Embryonic facial prominence (tissue), 1 donor: ENCODE data around the gene CALHM6.

ENCODE experiments used
- DNase-seq: peaks from one replicate; pipeline ENCODE4 v3.0.0-alpha.2; 2016; ENCODE audit errors: extremely low spot score

Gene CALHM6

DNA sequence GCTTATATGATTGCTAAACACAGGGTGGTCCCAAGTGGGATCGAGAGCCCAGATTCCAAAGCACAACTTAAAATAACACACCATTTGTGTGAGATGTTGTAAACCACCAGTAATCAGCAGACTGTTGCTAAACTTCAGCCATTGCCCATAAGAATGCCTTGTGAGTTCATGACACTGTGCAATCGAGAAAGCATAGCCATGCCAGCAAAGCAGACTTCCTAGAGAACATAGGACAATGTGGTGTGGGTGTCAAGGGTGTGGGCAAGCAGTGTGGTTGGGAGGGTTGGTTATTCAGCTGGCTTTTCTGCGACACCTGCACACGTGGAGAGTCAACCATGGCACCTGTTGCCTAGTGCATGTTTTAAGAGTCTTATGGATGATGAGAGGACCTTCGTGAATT is 16.1 kb upstream of the CALHM6 start:
- no peak for DNase-seq

DNA sequence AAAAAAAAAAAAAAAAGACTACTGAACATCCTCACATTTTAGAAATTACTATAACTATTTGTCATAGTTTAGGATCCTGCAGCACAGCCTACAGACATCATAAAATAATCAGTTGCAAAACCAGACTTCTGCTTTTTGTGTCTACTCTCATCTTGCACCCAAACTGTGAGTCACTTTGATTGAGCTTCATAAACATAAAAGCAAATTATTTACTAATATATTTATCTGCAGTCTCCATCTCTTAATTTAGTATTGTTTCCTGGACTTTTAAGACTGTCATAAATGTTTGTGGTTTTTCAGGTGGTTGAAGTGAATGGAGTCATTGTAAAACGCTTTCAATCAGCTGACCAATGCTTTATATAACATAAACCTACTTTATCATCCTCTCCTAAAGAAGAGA is 14.8 kb upstream of the CALHM6 start:
- no peak for DNase-seq

DNA sequence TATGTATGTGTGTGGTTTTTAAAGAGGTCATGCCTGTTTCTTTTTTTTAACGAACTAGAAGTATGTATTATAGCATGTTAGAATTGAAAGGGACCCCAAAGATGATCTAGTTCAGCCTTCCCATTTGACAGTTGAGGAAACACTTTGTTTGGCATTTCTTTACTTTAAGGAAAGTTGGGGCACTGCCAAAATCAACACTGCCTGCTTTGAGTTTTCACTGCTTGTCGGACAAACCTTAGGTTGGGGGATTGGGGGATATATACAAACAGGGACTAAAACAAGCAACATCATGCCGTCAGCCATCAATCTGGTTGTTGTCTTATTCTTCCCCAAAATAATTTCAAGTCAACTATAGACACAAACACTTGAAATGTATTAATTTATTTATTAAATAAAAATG is 14.1 kb upstream of the CALHM6 start:
- DNase-seq, result no peak

DNA sequence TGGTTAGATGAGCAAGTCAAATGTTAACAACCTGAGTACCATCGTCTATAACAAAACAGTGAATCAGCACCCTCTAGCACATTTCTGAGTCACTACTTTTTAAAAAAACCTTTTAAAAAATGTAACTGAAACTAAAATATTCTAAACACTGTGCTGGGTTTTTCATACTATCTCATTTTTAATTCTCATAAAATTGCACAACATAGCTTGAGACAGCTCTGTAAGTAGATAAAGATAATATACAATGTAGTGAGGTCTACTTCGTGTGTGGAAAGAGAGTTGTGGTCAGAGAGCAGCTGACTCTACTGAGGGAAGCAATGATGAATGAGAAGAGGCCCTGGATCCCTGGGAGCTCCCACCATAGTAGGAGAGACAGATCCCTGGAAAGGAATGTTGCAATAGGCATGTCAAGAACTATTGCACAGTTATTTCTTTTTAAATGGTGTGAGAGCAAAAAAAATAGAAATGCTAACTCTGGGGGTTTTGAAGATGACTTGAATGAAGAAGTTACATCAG is 13.6 kb upstream of the CALHM6 start:
- no peak for DNase-seq

DNA sequence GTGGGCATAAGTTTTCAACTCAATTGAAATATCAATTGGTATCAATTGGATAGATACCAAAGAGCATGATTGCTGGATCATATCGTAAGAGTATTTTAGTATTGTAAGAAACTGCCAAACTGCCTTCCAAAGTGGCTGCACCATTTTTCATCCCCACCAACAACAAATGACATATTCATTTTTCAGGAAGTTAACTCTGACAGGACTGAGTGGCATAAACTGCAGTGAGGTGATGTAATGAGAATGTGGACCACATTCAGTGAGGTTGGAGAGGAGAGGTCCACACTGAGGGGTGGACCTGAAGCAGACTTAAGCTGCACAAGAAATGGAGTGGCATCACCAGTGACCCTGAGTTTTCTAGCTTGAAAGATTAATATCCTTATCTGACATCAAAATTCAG is 11.6 kb upstream of the CALHM6 start:
- no peak for DNase-seq

DNA sequence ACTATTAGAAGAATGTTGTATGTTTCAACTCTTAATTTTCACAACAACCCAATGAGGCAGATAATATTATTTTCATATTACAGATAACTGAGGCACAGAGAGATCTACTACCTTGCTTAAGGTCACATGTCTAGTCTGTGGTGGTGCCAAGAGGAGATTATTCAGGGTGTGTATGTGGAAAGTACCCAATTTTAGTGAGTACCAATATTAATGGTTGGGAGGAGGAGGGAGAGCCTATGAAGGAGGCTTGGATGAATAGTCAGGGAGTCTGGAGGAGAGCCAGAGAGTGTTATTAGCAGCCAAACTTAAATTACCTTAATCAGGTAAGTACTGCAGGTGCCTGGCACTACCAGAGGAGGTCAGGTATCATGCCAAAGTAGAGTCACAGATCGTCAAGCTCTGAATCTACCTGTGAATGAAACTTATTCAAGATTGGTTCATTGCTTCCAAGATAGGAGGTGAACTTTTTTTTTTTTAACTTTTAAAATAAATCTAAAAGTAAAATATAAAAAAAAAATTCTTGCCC is 10.9 kb upstream of the CALHM6 start:
- DNase-seq, result no peak

DNA sequence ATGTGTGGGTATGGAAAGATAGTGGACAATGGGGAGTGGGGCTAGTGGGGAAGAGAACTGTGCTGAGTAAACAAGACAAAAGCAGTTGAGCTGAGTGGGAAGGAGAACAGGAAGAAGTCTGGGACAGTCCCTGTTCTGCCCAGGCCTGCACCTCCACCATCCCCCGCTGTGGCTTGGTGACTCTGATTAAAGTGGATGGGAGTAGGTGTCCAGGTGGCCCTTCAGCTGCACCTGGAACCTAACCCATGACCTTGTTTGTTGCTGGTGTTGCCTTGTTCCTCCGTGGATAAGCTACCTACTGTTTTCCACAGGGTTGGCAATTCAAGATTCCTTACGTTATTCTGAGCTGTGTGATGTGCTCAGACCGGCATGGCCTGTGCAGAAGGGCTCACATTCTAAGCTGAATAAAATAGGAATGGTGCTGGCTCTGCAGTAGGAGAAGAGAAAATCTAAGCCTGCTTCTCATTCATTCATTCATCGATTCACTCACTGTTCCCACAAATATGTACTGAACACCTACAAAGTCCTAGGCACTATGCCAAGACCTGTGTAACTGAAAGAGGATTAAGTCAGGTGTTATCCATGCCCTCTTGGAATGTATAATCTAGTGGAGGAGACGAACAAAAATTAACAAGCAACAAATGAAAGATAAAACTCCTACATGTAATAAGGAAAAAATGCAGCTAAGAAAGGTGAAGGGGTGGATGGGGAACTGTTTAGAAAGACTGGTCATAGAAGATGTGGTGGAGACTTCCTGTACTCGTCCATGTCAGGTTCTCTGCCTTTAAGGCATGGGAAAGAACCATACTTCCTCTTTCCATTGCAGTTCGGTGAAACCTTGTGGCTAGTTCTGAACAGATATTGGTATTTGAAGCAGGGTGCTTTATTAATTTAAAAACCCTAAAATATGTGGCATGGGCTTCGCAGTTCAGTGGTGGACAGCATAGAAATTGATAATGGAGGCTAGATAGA is 10.1 kb upstream of the CALHM6 start:
- DNase-seq, result no peak

DNA sequence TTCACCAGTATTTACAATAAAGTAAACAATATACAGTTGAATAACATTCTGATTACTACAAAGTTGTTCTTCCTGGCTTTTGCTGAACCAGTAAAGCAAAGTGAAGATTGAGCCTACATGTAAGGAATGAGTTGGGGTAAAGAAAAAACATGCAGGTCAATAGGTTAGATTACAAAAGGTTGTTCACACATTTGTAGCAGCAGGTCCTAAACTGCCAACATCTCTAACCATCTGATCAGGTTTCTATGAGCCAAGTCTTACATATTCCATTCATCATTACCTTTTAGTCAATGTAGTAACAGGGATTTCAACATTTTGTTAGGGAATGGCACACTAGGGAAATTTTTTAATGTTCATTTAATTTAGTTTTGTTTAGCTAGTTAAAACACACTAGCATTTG is 9.3 kb upstream of the CALHM6 start:
- DNase-seq, result no peak

DNA sequence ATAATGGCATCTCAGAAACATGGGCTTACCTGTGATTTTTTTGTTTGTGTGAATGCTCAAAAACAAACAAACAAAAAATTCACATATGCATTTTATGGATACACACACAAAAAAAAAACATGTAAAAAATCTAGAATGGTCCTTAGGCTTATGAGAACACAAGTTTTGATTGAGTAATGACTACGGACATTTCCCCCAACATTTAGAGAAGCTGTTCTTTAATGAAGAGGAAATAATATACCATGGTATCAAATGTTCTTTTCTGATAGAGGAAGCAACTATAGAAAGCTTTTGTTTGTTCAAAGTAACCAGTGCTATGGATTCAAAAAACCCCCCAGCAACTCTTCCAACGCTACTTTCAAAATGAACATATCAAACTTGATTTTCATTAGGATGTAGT is 8.6 kb upstream of the CALHM6 start:
- DNase-seq, result no peak

DNA sequence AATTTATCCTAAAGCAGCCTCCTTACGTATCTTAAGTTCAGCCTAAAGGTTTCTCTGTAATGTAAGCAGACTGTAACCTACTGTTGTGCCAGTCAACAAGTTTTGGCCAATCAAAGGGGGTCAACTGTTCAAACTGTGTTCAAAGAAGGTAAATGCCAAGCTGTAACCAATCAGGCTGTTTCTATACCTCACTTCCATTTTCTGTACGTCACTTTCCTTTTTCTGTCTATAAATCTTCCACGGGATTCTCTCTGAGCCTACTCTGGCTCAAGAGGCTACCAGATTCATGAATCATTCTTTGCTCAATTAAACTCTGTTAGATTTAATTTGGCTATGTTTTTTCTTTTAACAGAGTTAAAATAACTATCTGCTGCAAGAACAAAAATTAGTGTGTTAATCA is 5.1 kb upstream of the CALHM6 start:
- DNase-seq, result no peak

DNA sequence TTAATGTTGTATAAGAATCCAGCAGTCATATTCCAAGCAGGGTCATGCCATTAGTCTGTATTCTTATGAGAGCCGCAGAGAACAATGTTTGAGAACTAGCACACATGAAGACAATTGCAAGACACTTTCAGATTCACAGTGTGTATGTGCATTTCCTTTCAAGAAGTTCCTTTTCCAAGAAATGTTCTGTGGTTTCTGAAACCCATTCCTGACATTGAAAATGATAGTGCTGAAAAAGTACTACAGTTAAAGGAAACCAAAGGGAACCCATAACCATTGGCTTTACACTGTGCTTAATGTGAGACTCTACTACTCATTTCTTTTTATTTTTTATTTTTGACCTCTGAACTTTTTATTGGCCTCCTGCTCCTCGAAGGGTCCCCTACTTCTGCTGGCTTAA is 4.2 kb upstream of the CALHM6 start:
- DNase-seq, result no peak

DNA sequence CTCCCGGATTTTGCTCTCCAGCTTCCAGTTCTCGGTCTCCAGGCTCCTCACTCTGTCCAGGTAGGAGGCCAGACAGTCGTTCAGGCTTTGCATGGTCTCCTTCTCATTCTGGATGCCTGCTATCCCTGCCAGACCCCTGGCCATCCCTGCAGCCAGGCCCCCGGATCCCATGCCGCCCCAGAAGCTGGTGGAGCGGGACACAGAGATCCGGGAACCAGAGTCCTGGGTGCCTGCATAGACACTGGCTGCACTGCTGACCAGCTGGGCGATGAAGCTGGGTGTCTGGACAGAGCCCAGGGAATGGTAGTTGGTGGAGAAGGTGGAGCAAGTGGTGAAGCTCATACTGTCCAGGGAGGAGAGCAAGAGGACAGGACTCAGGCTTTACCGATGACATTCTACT is 2.9 kb upstream of the CALHM6 start:
- DNase-seq, result no peak

DNA sequence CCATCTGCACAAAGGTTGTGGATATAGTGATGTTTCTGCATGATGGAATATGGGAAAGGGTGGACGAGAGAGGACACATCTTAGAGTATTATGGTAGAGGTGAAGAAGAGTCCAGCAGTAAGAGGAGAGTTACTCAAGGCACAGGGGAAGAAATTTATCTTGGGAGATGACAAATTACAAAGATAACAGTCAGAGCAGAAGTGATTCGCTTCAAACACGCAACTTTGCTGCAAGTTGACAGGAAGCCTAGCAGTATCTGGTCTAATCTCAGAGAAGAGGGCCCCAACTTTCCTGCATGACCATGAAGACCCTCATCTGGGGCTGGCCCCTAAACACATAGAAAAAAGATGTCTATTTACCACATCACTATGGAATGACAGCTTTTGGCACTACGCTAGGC is 1.2 kb upstream of the CALHM6 start:
- DNase-seq, result no peak

DNA sequence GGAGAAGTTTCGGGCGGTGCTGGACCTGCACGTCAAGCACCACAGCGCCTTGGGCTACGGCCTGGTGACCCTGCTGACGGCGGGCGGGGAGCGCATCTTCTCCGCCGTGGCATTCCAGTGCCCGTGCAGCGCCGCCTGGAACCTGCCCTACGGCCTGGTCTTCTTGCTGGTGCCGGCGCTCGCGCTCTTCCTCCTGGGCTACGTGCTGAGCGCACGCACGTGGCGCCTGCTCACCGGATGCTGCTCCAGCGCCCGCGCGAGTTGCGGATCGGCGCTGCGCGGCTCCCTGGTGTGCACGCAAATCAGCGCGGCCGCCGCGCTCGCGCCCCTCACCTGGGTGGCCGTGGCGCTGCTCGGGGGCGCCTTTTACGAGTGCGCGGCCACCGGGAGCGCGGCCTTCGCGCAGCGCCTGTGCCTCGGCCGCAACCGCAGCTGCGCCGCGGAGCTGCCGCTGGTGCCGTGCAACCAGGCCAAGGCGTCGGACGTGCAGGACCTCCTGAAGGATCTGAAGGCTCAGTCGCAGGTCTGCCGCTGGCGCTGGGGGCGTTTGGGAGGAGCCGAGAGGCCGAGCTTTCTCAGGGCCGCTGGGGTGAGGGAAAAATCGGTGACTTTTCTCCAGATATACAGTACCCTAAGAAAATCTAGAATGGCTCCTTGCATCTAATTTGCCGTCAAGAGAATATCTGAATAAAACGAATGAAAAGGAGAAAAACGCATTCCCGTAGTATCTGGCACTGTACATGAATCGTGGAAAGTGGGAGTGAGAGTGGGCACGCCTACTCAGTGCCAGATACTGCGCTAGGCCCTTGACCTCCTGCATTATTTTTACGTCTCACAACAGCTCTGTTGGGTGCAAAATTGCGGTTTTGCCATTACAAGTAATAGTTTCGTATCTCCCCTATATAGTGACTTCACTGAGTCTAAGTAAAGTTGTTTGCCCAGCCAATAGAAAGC is 1.0 kb downstream of the CALHM6 start:
- DNase-seq, result no peak

DNA sequence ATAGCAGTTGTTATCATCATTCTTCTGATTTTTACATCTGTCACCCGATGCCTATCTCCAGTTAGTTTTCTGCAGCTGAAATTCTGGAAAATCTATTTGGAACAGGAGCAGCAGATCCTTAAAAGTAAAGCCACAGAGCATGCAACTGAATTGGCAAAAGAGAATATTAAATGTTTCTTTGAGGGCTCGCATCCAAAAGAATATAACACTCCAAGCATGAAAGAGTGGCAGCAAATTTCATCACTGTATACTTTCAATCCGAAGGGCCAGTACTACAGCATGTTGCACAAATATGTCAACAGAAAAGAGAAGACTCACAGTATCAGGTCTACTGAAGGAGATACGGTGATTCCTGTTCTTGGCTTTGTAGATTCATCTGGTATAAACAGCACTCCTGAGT is 2.1 kb downstream of the CALHM6 start:
- no peak for DNase-seq

DNA sequence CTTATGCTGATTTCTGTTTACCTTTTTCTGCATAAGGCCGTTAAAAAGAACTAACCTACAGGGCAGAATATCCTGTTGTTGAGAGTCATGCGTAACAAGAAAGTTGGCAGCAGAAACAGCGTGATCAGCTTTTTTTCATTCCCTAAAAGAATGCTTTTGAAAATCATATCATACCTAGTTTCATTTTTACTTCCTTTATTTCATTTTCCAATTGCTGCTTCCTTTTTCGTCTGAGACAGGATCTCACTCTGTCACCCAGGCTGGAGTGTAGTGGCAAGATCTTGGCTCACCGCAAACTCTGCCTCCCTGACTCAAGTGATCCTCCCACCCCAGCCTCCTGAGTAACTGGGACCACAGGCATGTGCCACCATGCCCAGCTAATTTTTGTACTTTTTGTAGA is 4.1 kb downstream of the CALHM6 start:
- no peak for DNase-seq

DNA sequence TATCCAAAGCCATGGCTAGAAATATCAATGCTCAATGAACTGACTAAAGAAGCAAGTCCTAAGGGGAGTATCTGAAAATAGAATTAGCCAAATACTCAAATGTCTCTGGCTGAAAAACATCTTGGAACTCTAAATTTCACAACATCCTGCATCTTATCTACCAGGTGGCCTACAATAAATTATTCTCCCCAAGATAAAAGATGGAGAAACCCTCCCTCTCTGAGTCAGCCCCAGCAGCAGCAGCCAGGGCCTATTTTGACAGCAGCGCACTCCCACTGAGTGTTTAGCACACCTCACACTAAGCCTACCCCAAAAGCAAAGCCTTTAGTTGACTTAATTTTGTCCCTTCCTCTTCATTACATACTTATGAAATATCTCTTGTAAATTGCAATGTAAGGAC is 5.9 kb downstream of the CALHM6 start:
- no peak for DNase-seq

DNA sequence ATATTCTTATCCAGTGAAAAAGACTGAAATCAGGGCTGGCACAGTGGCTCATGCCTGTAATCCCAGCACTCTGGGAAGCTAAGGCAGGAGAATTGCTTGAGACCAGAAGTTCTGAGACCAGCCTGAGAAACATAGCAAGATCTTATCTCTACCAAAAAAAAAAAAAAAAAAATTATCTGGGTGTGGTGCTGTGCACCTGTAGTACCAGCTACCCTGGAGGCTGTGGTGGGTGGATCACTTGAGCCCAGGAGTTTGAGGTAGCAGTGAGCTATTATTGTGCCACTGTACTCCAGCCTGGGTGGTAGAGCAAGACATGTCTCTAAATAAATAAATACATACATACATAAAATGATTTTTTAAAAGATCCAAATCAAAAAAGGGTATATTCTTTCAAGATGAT is 6.3 kb downstream of the CALHM6 start:
- no peak for DNase-seq

DNA sequence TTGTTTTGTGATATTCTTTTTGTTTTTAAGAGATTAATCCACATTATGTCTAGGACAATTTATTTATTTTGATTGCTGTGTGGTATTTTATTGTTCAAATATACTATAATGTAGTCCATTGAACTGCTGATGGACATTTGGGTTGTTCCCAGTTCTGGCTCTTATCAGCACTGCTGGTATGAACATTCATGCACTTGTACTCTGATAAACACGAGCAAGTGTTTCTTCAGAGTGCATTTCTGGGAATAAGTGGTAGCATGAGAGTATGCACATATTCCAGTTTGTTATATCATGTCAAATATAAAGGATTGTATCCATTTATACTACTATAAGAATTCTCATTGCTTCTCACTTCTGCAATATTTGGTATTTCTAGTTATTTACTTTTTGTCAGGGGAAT is 7.1 kb downstream of the CALHM6 start:
- no peak for DNase-seq

DNA sequence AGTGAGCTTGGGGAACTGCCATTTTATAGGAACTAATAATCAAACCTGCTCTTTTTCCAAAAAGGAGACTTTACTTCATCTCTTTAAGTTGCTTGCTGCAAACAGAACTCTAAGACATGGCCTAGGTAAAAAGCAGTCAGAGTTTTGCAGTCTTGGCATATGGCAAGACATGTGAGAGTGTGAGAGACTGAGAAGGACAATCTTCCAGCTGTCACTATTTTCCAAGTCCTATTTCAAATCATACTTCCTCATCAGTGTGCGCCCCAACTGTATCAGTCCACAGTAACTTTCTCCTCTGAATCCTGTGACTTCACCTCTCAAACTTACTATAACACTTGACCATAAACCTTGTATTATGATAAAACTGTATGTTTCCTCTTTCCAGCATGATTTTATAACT is 10.4 kb downstream of the CALHM6 start:
- no peak for DNase-seq

DNA sequence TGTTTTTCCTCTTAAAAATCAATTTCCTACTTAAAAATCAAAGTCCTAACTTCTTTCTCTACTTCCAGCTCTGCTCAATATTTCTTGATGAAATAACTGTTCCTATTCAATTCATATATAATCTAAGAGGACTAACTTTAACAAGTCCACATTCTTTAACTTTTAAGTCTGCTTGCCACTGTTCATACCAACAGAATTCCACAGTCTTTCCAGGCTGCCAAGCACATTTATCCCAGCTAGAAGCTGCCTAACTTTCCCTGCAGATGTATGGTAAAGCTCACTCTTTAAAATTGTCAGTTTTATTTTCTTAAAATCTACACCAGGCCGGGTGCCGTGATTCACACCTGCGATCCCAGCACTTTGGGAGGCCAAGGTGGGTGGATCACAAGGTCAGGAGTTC is 11.5 kb downstream of the CALHM6 start:
- no peak for DNase-seq

DNA sequence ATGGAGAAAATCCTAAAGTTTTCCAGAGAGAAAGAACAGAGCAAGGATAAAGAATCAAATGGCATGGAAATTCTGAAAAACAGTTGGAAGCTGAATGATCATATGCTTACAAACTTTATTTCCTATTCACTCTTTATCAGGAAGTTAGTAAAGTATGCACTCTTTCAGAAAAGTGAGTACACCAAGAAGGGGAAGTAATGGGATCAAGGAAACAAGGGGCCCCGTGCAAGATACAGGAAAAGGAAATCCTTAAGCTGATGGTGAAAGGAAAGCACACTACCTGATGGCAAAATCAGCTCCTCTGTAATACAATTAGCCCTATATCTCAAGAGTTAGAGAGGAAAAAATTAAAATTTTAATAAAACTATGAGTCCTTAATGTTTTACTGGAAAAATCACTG is 14.0 kb downstream of the CALHM6 start:
- no peak for DNase-seq
